BE2C (cell line): ENCODE data around the gene PTCH2.

Source experiments
- DNase-seq: peaks from one replicate; pipeline ENCODE4 v3.0.0-alpha.2; 2020
- H3K27me3 ChIP-seq: fragments of 250-450 bp; sonication (Bioruptor Pico); 2 replicates; pipeline ENCODE4 v1.5.1; 2020; ENCODE audit warnings: mild to moderate bottlenecking
- H3K36me3 ChIP-seq: fragments of 250-450 bp; sonication (Bioruptor Pico); 2 replicates; pipeline ENCODE4 v1.5.1; 2020; ENCODE audit warnings: mild to moderate bottlenecking
- H3K4me1 ChIP-seq: fragments of 250-450 bp; sonication (Bioruptor Pico); 2 replicates; pipeline ENCODE4 v1.5.1; 2020
- H3K4me3 ChIP-seq: 2 replicates; pipeline ENCODE4 v1.5.1; 2011; ENCODE audit warnings: low read depth, low read length
- H3K9me3 ChIP-seq: fragments of 250-450 bp; sonication (Bioruptor Pico); 2 replicates; pipeline ENCODE4 v1.5.1; 2020
- CTCF ChIP-seq: IDR thresholded peaks from 2 replicates; pipeline ENCODE4 v1.5.1; 2012; ENCODE audit warnings: mild to moderate bottlenecking, low read depth, low read length

PTCH2 gene

GRCh38 chr1:44857446-44857845 lies 14.4 kb upstream of the PTCH2 start:
- no peaks in the 10 kb centered on the region for H3K4me1 ChIP-seq
- DNase-seq = no peak
- H3K4me3 ChIP-seq = no peak overlapping the region
- no peaks in the 10 kb centered on the region for H3K27me3 ChIP-seq
- H3K36me3 ChIP-seq = no peaks in the 10 kb centered on the region
- H3K9me3 ChIP-seq = no peaks in the 10 kb centered on the region
- TF ChIP-seq CTCF = no peak

GRCh38 chr1:44855742-44856141 lies 12.7 kb upstream of the PTCH2 start:
- H3K9me3 ChIP-seq = no peaks in the 10 kb centered on the region
- no peak for DNase-seq
- no peaks in the 10 kb centered on the region for H3K4me1 ChIP-seq
- H3K4me3 ChIP-seq = no peak overlapping the region
- no peak for TF ChIP-seq CTCF
- no peaks in the 10 kb centered on the region for H3K27me3 ChIP-seq
- H3K36me3 ChIP-seq = no peaks in the 10 kb centered on the region

- Histone ChIP-seq H3K4me1 (no peaks in the 10 kb centered on the region), H3K9me3 (no peaks in the 10 kb centered on the region), H3K4me3 (no peak overlapping the region), H3K27me3 (no peaks in the 10 kb centered on the region), H3K36me3 (no peaks in the 10 kb centered on the region)
- no peak for TF ChIP-seq CTCF
- DNase-seq = no peak
Measured at GRCh38 chr1:44854970-44855369, 11.9 kb upstream of the PTCH2 start.

DNA sequence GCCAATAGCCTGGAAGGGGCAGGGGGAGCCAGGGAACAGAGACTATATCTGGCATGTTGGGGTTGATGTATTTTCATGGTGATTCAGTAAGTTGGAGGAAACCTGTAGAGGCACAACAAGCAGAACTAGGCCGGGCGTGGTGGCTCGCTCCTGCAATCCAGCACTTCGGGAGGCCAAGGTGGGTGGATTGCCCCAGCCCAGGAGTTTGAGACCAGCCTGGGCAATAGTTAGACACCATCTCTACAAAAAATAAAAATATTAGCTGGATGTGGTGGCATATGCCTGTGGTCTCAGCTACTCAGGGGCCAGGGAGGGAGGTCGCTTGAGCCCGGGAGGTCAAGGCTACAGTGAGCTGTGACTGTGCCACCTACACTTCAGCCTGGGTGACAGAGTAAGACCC lies 10.1 kb upstream of the PTCH2 start:
- Histone ChIP-seq H3K9me3 (no peaks in the 10 kb centered on the region), H3K27me3 (no peaks in the 10 kb centered on the region), H3K4me3 (no peak overlapping the region), H3K36me3 (no peaks in the 10 kb centered on the region), H3K4me1 (no peaks in the 10 kb centered on the region)
- TF ChIP-seq CTCF = no peak
- DNase-seq = no peak

DNA sequence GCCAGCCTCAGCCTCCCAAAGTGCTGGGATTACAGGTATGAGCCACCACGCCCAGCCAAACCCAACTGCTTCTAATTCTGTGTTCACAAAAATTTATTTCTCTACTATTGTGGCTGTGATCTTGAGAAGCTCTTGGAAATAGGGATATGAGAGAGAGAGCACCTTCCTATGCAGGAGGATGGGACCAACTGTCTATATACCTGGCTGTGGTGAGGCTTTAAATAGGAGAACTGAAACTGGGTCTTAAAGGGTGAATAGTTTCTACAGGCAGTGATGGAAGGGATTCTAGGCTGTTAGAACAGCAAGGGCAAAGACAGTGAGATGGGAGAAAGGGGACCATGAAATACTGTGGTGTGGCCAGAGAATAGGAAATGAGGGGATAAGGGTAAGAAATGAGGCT lies 8.3 kb upstream of the PTCH2 start:
- TF ChIP-seq CTCF = no peak
- Histone ChIP-seq H3K4me1 (no peaks in the 10 kb centered on the region), H3K4me3 (no peak overlapping the region), H3K27me3 (no peaks in the 10 kb centered on the region), H3K9me3 (no peaks in the 10 kb centered on the region), H3K36me3 (no peaks in the 10 kb centered on the region)
- no peak for DNase-seq

GRCh38 chr1:44849575-44850132 lies 6.6 kb upstream of the PTCH2 start:
- no peak for TF ChIP-seq CTCF
- no peak for DNase-seq

More at GRCh38 chr1:44849575-44850132, 6.6 kb upstream of the PTCH2 start:
- Histone ChIP-seq H3K4me1 (no peaks in the 10 kb centered on the region), H3K36me3 (no peaks in the 10 kb centered on the region), H3K9me3 (no peaks in the 10 kb centered on the region), H3K4me3 (no peak overlapping the region), H3K27me3 (no peaks in the 10 kb centered on the region)
